ENCODE measurements around the gene CWF19L2.

DNA sequence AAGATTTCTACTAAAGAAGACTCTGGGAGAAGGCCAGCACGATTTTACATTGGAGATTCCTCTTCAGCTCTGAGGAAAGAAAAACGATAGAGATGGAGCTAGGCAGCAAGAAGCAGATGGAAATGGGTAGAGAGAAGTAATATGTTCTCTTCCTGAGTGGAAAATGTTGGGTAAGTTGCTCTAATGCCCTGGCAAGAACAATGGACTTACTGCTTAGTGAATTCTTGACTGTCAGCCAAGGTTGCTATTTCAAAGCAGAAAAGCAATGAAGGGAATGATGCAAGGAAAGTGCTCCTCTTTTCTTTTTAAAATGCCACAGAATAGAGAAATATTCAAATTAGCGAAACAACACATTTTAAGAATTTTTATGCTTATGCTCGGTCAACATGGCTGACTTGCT, 38.4 kb upstream of the CWF19L2 start:
- TF ChIP-seq POLR2AphosphoS5 (IDR thresholded peaks at IDR 0.05; ENCODE audit: low read depth, low read length) = no peak
- no peak for TF ChIP-seq POLR2A (IDR thresholded peaks at IDR 0.05; ENCODE audit: low read depth, low read length)

Measured in GM12892 (cell line).